Measurements from ENCODE around the gene ADAMTS15.

The ADAMTS15 gene

DNA sequence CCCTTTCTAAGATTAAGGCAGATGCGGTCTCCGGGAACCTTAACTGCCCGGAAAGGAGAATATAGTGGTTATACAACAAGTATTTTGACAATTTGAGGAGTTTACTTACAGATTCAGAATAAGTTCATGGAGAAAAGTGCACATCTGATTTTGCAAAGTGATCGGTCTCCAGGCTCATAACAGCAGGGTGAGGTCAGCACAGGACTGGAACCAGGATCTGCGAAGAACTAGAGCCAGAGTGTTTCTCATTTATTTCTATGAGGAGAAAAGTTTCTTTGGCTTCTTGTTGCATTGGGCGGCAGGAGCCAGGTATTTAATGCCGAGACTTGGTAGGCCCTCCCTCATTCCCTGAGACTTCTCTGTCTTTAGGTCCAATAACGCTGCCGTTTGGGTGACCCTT lies 3.7 kb downstream of the ADAMTS15 start:
- TF ChIP-seq, protein P1, sequence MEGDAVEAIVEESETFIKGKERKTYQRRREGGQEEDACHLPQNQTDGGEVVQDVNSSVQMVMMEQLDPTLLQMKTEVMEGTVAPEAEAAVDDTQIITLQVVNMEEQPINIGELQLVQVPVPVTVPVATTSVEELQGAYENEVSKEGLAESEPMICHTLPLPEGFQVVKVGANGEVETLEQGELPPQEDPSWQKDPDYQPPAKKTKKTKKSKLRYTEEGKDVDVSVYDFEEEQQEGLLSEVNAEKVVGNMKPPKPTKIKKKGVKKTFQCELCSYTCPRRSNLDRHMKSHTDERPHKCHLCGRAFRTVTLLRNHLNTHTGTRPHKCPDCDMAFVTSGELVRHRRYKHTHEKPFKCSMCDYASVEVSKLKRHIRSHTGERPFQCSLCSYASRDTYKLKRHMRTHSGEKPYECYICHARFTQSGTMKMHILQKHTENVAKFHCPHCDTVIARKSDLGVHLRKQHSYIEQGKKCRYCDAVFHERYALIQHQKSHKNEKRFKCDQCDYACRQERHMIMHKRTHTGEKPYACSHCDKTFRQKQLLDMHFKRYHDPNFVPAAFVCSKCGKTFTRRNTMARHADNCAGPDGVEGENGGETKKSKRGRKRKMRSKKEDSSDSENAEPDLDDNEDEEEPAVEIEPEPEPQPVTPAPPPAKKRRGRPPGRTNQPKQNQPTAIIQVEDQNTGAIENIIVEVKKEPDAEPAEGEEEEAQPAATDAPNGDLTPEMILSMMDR (IDR thresholded peaks at IDR 0.05; ENCODE audit: poor library complexity, severe bottlenecking), result no peak
- Histone ChIP-seq H3K4me1 (ENCODE audit: insufficient read depth, poor library complexity, severe bottlenecking) (no peaks in the 10 kb centered on the region), H3K4me3 (ENCODE audit: severe bottlenecking) (no peak overlapping the region), H3K36me3 (ENCODE audit: low read depth) (no peaks in the 10 kb centered on the region), H3K27me3 (ENCODE audit: insufficient read depth, poor library complexity, severe bottlenecking) (peaks cover 4% of the 10 kb centered on the region), H3K9me3 (ENCODE audit: severe bottlenecking) (no peaks in the 10 kb centered on the region), H3K27ac (ENCODE audit: poor library complexity, severe bottlenecking) (no peak overlapping the region)
- DNase-seq (ENCODE audit: low spot score) (no peak), ATAC-seq (ENCODE audit: low read depth) (no peak)

DNA sequence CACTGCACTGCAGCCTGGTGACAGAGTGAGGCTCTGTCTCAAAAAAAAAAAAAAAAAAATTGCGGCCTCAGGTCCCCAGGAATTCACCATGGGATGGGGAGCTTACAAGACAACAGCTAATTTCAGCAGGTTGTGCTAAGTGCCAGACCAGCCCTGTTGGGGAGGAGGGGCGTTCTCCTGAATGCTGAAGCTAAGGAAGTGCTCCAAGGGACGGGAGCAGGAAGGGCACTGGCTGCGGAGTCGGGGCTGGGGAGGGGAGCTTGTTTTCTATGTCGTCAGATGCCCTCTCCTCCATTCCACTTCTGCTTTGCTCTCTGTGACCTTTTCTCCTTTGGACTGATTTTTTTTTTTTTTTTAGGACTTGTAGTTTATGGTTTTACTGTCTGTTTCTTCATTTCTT lies 4.5 kb downstream of the ADAMTS15 start:
- peaks cover 4% of the 10 kb centered on the region for H3K27me3 ChIP-seq (ENCODE audit: insufficient read depth, poor library complexity, severe bottlenecking)
- H3K9me3 ChIP-seq (ENCODE audit: severe bottlenecking), result no peaks in the 10 kb centered on the region
- DNase-seq (ENCODE audit: low spot score), result no peak
- H3K36me3 ChIP-seq (ENCODE audit: low read depth), result no peaks in the 10 kb centered on the region
- no peak overlapping the region for H3K27ac ChIP-seq (ENCODE audit: poor library complexity, severe bottlenecking)
- TF ChIP-seq, protein P1 (IDR thresholded peaks at IDR 0.05; ENCODE audit: poor library complexity, severe bottlenecking), result no peak
- no peak overlapping the region for H3K4me3 ChIP-seq (ENCODE audit: severe bottlenecking)
- no peak for ATAC-seq (ENCODE audit: low read depth)
- no peaks in the 10 kb centered on the region for H3K4me1 ChIP-seq (ENCODE audit: insufficient read depth, poor library complexity, severe bottlenecking)

DNA sequence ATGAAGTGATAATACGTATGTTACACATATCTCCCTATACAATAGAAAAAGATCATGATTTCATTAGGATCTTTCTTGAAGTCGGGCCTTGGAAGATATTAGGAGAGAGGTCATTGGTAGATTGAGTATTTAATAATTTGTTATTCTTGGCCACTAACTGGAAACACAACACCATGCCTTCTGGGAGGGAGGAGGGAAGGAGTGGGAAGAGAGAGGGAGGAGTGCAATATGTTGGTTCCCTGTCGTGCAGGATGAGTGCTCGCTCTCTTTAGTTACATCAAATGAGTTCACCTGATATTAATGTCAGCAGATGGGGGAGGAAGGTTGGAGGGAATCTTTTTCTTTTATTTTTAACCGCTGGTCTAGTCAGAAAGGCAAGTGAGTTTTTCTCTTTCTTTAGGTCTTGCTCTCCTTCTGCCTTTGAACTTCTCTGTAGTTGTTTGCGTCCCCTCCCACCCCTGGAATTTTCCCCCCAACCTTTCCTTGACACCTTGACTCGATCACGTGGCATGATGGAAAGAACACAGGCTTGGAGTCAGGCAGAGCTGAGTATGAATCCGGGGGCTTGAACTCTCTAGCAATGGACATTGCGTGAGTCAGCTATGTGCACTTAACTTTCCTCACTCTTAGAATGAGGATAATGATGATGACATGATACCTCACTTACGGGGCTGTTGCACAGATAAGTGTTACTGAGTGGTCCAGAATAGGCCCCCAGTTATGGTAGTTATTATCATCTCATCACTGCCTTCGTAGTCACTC lies 6.2 kb downstream of the ADAMTS15 start:
- TF ChIP-seq, protein P1 (IDR thresholded peaks at IDR 0.05; ENCODE audit: poor library complexity, severe bottlenecking), result no peak
- no peaks in the 10 kb centered on the region for H3K36me3 ChIP-seq (ENCODE audit: low read depth)
- no peak overlapping the region for H3K4me3 ChIP-seq (ENCODE audit: severe bottlenecking)
- no peaks in the 10 kb centered on the region for H3K9me3 ChIP-seq (ENCODE audit: severe bottlenecking)
- no peaks in the 10 kb centered on the region for H3K4me1 ChIP-seq (ENCODE audit: insufficient read depth, poor library complexity, severe bottlenecking)
- ATAC-seq (ENCODE audit: low read depth), result no peak
- no peak overlapping the region for H3K27ac ChIP-seq (ENCODE audit: poor library complexity, severe bottlenecking)
- H3K27me3 ChIP-seq (ENCODE audit: insufficient read depth, poor library complexity, severe bottlenecking), result peaks cover 4% of the 10 kb centered on the region
- no peak for DNase-seq (ENCODE audit: low spot score)

DNA sequence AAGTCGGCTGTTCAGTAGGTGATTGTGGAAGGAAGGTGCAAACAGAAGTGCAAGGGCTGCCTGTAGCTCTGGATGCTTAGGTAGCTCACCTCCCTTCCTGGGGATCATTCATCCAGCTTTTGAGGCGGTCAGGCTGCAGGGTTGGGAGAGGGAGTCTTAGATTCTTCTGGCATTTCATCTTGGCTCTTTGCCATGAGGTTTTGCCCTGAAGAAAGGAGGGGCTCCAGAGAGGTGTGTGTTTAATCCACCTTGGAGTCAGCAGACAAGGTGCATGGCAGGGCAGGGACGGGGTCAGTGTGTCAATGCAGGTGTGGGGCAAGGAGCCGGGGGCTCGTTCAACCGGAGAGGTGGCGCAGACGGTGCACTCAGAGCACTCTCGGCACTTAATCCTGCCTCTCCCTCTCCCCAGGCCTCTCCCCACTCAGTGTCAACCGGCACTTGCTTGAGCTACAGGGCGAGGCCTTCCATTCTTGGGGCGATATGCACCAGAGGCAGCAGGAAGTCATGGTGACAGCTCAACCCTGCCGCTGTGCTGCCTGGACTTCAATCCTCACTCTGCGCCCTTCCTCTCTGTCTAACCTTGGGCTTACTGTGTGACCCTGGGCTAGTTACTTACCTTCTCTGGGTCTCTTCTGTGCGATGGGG lies 7.2 kb downstream of the ADAMTS15 start:
- Histone ChIP-seq H3K36me3 (ENCODE audit: low read depth) (no peaks in the 10 kb centered on the region), H3K4me3 (ENCODE audit: severe bottlenecking) (no peak overlapping the region), H3K27ac (ENCODE audit: poor library complexity, severe bottlenecking) (no peak overlapping the region), H3K4me1 (ENCODE audit: insufficient read depth, poor library complexity, severe bottlenecking) (no peaks in the 10 kb centered on the region), H3K27me3 (ENCODE audit: insufficient read depth, poor library complexity, severe bottlenecking) (no peaks in the 10 kb centered on the region), H3K9me3 (ENCODE audit: severe bottlenecking) (no peaks in the 10 kb centered on the region)
- ATAC-seq (ENCODE audit: low read depth) (no peak), DNase-seq (ENCODE audit: low spot score) (no peak)
- TF ChIP-seq, protein P1 (IDR thresholded peaks at IDR 0.05; ENCODE audit: poor library complexity, severe bottlenecking), result no peak

GRCh38 chr11:130456286-130456685 lies 7.8 kb downstream of the ADAMTS15 start:
- ATAC-seq (ENCODE audit: low read depth), result no peak
- Histone ChIP-seq H3K27me3 (ENCODE audit: insufficient read depth, poor library complexity, severe bottlenecking) (no peaks in the 10 kb centered on the region), H3K27ac (ENCODE audit: poor library complexity, severe bottlenecking) (no peak overlapping the region), H3K4me1 (ENCODE audit: insufficient read depth, poor library complexity, severe bottlenecking) (no peaks in the 10 kb centered on the region), H3K9me3 (ENCODE audit: severe bottlenecking) (no peaks in the 10 kb centered on the region), H3K4me3 (ENCODE audit: severe bottlenecking) (no peak overlapping the region), H3K36me3 (ENCODE audit: low read depth) (no peaks in the 10 kb centered on the region)
- DNase-seq (ENCODE audit: low spot score), result no peak
- TF ChIP-seq, protein P1 (IDR thresholded peaks at IDR 0.05; ENCODE audit: poor library complexity, severe bottlenecking), result no peak

Data from RWPE2 (cell line).